Inflammatory macrophage treated with lipopolysaccharide for 1 hour (primary cell): ENCODE measurements around the gene HHLA2.

Source experiments
- DNase-seq, 2 donors: peaks; one replicate each; pipeline ENCODE4 v3.0.0-alpha.2; 2020 to 2022

Gene HHLA2

DNA sequence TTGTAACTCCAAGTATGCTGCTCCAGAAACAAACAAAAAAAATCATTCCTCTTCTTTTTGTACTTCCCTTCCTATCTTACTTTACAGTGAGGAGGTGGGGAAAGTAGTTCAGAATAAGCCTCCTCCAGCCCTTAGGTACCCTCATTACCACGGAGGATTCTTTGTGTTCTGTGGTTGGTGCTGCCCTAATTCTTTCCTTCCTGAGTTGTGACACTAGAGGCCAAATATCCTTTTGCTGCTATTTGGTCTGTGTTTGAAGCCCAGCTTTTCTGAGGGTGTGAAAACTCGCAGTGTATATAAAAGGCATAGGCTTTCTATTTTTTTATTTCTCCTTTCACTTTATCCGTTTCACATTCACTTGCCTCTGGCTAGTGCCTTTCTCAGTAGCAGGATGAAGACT, 98.2 kb downstream of the HHLA2 start:
- no peak for DNase-seq

DNA sequence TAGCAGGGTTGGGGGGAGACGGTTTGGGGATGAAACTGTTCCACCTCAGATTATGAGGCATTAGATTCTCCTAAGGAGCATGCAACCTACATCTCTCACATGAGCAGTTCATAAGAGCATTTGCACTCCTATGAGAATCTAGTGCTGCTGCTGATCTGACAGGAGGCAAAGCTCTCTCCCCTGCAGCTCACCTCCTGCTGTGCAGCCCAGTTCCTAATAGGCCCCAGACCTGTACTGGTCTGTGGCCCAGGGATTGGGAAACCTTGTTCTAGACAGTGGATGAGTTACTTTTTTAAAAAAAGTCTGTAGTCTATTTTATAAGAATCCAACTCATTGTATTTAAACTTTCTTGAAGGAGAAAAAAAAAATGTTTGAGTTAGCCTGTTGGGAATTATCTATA, 100.0 kb downstream of the HHLA2 start:
- no peak for DNase-seq

DNA sequence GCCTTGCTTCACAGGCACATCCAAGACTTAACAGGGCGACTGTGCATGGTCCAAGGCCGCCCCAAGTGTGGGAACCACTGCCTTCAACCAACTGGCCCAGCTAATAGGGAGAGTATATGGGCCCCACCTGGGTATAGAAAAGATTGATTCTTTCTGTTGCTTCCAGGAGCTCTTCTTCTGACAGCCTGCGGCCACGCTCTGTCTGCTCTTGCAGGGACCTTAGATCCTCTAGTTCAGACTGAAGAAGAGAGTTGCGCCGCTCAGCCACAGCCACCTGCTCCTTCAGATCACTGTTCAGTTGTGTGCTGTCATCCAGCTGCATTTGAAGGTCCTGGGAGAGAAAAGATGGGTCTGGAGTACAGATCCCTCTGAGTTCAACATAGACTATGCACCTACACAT, 102.2 kb downstream of the HHLA2 start:
- DNase-seq, result no peak

DNA sequence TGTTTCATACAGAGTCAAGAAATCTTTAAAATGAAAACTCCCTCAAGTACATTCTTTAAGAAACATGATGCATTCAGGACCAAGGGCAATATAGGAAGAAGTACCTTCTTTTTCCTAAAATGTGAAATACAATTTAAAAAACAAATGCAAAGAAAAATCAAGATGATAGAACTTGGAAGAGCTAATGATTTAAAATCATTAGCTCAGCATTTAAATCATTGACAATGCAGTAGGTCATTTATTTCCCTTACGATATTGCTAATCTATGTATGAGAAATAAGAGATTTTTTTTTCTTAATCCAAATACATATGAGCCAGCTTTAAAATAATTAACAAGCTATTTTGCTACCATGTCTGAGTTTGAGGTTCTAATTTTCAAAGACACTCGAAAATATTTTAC, 105.5 kb downstream of the HHLA2 start:
- DNase-seq, result no peak

DNA sequence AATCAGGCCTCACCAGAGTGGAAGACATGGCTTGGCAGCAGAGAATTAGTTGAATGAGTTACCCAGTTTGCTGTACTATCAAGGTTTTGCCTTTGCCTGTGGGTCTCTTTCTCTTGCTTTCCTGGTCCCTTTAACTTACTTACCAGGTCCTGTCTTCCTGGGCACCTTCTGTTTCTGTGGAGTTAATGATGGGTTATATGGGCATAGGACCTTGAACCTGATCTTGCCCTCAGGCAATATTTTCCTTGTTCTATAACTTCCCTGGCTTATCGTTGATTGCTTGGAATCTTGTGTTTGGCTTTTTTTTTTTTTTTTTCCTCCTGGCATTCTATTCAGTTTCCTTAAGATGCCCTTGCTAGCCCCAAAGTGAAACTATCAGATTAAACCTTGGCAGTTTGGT, 106.8 kb downstream of the HHLA2 start:
- no peak for DNase-seq

DNA sequence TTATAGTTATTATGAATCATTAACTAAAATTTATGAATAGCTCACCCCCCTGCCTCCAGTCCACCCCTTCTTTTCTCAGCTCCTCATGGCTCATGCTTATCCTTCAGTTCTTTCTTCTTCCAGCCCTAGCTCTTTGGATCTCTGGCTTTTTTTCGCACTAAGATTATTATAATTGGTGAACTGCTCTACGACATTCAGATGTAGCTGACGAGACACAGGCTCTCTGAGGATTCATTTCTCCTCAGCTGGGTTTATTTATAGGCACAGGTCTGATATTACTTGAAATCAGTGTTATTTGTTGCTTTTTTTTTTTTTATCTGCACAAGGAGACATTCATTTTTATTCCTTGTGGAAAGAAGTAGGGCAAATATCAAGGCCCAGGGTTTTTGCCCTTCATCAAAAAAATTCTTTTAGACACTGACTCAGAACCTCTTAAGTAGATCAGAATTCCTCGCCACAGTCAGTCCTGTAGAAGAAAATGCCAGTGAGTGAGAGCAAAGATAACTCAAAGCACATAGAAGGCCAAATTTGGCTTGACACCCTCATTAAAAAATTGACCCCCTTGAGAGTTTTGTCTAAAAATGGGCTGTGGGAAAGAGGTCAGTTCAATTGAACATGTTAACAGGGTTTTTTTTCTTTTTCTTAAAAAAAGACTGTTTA, 107.5 kb downstream of the HHLA2 start:
- DNase-seq, result no peak

DNA sequence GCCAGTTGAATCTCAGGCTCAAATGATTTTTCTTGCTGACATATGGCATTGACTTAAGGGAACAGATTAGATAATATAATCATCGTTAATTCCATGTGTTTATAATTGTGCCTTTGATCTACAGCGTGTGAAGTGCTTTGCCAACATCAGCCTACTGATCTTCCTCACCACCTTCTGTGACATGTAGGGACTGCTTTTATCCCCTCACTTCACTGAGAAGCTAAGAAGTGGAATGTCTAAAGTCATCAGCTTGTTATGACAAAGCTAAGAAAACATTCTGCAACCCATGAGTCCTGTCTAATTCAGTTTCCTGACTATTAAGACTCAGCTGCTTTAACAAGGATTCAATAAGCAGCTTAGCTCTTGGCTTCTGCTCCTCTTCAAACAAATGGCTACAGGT, 108.0 kb downstream of the HHLA2 start:
- DNase-seq, result no peak

DNA sequence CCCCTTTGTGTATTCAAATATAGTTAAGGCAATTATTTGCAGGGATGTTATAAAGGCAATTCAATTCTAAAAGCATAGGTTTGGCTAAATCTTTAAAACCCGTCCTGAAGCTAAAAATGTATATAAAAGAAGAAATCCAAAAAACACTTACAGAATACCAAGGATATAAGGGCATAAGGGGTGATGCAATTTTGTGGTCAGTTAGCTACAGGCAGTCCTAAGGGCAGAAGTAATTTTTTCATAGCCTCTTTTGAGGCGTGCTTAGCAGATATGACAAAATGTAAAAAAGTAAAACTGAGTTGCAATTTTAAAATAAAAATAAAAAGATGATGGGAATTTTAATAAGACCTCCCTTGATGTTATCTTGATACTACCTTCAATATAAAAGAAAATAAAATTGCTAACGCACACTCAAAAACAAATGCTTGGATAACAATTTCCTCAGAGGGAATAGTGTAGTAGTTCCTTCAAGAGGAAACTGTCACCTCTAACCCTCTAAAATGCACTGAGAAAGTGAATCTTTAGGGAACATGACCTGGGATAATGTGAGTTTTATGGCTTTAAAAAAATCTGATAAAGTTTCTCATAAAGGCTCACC, 109.8 kb downstream of the HHLA2 start:
- peak; percentile 27 to 37 for DNase-seq

DNA sequence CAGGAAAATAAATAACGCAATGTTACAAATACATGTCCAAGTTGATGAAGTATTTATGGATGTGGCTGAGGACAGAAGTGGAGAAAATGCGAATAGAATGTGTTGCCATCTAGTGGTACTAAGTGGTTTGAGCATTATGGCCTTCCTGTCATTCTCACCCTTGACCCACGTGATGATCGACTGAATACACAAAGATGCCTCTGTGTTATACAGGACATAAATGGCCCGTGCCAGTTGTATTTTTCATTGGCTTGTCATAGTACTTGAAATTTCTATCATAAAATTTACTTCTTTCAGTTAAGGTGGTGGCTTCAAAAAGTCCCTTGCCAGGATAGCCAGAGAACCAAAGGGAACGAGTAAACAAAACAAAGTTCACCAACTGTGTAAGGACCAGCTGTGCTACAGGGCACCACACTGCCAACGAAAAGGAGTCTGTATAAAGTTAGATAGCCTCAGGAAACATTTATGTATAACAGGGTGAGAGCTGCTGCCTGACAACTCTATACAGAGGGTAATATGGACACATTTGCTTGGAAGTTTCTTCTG, 110.4 kb downstream of the HHLA2 start:
- peak; percentile 49 to 64 for DNase-seq

DNA sequence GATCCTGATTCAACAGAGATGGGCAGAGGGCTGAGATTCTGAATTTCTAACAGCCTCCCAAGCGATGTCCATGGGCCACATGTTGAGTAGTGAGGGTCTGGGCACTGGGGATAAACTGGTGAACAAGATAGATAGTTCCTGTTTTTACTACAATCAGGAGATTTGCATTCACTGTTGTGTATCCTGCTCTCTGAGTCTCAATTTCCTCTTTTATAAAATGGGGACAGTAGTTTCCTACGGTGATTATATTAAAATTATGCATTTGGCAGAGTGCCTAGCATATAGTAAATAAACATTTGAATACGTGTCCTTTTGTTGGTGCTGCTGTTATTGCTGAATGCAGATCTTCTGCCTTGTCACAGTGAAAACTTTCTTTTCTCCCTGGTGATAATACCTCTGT, 111.5 kb downstream of the HHLA2 start:
- DNase-seq, result peak; percentile 41 to 48

DNA sequence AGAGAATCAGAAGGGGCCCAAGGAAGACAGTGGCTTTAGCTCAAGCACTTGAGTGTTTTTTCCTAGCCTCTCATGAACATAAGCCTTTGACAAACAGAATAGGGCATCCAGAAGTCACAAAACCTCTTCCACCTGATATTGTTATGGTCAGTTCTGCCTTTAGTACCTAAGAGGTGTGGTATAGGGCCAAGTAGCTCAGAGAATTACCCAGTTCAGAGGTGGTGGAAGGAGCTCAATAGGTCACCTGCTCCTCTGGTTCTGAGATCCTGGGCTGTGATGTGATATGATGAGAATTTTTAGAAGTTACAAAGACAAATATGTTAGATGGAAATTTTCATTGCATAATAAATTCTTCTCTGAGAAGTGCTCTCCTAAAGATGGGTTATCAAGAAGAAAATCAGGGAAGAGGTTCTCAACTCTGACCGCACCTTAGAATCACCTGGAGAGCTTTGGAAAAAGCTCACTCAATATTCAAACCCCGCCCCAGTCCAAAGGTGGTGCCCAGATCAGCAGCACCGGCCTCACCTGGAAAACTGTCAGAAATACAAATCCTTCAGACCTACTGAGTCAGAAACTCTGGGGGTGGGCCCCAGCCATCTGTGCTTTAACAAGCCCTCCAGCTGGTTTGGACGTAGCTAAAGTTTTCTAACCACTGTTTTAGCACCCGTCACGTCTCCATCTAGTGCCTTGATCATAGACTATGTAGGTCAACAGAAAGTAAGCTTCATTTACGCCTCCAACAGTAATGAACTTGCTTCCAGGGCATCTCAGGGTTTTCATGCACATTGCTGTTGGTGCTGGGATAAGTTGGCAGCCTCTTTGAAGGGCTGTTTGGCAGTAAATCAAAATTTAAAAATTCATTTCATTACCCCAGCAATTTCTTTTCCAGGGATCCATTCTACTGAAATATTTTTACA, 112.8 kb downstream of the HHLA2 start:
- no peak for DNase-seq

DNA sequence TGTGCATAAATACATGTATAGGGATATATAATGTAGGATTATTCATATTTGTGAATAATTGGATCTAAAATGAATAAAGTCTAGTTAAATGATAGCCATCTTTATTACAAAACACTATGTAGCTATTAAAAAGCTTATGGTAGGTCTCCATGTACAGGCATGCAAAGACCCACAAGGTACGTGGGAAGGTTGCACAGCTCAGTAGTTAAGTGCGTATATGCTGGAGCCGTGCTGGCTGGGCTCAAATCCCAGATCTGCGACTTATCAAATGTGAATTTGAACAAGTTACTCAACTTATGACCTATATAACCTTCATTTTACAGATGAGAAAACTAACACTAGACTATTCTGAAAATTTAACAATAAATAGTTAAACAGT, 113.4 kb downstream of the HHLA2 start:
- no peak for DNase-seq

DNA sequence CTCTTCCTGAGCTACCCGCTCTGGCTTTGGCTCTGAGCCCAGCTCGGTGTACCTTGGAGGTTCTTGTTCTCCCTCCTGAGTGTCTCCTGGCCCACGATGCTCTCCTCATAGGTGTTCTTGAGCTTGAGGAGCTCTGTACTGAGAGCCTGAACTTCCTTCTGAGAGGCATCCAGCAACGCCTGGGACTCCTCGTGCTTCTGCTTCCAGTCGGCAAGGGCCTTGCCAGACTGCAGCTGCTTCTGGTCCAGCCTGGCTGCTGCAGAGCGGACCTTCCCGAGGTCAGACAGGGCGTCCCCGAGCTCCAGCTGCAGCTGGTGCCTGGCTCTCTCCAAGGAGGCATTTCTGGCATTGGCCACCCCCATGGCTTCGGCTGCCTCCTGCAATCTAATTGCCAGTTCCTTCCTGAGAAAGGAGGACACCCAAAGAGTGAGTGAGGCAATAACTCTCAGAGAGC, 114.2 kb downstream of the HHLA2 start:
- no peak for DNase-seq

DNA sequence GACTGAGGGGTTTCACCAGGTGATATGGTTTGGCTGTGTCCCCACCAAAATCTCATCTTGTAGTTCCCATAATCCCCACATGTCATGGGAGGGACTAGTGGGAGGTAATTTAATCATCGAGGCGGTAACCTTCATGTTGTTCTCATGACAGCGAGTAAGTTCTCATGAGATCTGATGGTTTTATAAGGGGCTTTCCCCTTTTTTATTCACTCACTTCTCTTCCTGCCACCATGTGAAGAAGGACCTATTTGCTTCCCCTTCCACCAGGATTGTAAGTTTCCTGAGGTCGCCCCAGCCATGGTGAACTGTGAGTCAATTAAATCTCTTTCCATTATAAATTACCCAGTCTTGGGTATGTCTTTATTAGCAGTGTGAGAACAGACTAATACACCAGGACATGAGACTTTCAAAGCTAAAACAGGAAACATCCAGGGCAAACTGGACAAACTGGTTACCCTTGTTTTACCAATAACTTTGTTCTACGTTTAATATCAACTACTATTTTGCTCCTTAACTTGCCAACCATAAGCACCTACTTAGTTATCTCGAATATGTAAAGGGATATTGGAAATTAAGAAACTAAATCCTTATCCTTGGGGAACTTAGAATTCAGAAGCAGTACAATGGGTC, 115.9 kb downstream of the HHLA2 start:
- DNase-seq, result peak in 1 of 2 donors; percentile 16

DNA sequence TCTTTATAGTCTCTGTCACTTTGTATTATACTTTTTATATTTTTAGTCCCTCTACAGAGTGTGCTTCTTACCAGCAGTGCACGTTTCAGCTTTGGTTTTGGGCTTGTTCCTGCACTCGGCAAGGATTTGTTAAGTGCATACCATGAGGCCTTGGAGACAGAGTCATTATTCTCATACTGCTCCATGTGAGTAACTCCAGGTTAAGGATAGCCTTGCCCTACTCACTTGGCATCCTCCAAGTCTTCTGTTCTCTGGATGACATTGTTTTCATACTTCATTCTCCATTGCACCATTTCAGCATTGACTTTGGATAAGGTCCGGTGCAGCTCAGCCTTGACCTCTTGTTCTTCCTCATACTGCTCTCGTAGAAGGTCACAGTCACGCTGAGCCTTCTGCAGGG, 117.7 kb downstream of the HHLA2 start:
- no peak for DNase-seq

DNA sequence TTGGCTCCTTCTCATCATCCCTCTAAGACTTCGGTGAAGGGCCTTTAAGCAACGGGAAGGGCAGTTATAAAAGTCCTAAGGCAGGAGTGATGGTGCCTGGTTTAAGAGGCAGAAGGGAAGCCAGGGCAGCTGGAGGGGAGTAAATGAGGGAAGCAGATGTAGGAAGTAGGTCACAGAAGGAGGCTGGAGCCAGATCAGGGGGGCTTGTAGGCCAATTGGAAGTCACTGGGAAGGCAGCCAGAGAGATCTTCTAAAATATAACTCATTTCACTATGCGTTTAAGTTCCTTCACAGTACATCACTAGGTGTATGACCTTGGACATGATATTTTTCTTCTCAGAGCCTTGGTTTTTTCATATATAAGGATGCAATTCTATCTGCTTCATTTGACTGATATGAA, 119.3 kb downstream of the HHLA2 start:
- no peak for DNase-seq

DNA sequence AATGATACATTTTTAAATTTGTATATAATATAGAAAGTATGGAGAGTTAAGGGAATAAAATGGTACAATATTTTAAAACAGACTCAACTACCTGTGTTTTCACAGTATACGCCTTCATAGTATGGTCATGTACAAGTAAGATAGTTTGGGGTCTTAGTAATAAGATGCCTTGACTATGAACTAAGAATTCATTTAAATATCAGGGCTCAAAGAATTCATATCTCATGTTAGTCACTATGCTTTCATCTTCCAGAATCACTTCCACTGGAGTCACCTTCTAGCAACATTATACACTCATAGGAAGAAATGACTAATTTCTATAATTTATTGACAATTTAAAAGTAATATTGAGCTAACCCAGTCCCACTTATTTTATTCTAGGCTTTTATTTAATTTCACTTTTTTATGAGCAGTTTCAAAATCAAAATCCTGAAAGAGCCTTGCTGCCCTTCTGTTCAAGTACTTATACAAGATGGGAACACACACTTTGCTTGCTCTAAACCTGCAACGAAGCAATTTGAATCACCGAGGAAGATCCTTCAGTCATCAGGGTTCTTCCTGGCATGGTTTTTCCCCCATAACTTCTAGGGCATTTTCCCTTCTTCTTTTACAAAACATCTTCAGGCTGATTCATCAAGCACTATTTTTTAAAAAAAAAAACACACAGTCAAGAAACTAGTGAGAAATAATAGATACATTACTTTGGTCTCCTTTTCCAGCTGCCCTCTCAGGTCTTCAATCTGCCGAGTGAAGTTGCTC, 119.9 kb downstream of the HHLA2 start:
- DNase-seq, result no peak

DNA sequence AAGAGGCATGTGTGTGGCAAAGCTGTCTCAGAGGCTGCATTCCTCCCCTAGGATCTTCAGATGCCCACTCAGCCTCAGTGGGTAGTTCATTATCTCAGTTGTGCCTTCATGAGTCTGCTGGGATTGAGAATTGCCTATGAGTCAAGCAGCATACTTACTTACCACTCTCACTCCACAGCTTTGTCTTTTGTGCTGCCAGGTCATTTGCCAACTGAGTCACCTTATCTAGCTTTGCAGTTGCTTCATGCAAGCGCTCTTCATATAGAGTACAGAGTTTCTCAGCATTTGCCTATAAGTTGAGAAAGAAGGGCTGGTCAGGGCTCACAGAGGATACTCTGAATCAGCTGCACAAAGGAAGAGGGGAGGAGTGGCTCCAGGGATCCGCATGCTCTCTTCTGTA, 124.6 kb downstream of the HHLA2 start:
- no peak for DNase-seq
